COLO829 (cell line): Measurements from ENCODE around the gene THAP11.
A peak's percentile ranks its signal among the peaks of the same experiment; 100 is the strongest.
"Not testable (repeated sequence)": the region's sequence is repeated elsewhere in the genome, so short reads cannot be mapped to it uniquely, and the experiment has no call there.

Source experiments
- DNase-seq: peaks from one replicate; pipeline ENCODE4 v3.0.0; 2012; ENCODE audit warnings: low spot score

THAP11 gene

DNA sequence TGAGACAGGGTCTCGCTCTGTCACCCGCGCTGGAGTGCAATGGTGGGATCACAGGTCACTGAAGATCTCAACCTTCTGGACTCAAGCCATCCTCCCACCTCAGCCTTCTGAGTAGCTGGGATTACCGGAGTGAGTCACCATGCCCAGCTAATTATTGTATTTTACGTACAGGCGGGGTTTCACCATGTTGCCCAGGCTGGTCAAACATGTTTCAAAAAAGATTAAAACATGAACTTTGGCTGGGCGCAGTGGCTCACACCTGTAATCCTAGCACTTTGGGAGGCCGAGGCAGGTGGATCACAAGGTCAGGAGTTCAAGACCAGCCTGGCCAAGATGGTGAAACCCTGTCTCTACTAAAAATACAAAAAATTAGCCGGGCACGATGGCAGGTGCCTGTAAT is 4.9 kb upstream of the THAP11 start:
- not testable (repeated sequence) for DNase-seq

DNA sequence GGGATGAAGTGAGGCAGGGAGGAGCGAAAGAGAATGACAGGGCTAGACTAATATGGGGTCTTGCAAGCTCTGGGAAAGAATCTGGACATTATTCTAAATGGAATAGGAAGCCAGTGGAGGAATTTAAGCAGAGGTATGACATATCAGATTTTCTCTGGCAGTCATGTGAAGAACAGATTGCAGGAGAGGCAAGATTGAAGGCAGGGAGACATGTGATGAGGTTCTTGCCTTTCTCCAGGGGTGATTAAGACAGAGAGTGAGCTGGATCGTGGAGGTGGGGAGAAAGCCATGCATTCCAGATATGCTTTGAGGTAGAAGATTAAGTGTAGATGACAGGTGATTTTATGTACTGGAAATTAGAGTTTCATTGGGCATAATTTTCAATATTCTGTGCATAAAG is 4.3 kb upstream of the THAP11 start:
- no peak for DNase-seq

DNA sequence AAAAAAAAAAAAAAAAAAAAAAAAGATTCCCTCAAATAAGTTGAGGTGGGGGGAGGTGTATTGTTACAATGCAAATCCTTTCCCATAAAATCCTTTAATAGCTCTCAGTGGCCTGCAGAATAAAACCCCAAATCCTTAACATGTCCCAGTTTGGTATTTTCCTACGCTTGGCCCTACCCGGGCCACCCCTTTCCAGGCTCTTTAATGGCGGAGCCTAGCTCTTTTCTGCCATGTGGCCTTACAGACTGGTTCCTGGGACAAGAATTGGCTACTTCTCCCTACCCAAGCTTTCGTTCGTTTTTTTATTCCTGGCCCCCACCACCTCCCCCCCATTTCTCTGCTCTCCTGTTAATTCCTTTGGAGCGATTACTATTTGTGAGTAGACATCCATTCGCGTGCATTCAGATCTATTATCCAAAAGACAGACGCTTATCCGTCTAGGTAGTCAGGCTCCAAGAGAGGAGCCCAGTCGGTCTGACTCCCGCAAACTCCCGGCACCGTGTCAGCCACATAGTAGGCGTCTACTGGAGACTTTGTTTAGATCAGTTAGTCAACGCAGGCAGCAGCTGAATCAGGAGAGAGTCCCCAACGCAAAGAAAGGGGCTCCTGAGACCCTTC is 813 bp upstream of the THAP11 start:
- DNase-seq: no peak

DNA sequence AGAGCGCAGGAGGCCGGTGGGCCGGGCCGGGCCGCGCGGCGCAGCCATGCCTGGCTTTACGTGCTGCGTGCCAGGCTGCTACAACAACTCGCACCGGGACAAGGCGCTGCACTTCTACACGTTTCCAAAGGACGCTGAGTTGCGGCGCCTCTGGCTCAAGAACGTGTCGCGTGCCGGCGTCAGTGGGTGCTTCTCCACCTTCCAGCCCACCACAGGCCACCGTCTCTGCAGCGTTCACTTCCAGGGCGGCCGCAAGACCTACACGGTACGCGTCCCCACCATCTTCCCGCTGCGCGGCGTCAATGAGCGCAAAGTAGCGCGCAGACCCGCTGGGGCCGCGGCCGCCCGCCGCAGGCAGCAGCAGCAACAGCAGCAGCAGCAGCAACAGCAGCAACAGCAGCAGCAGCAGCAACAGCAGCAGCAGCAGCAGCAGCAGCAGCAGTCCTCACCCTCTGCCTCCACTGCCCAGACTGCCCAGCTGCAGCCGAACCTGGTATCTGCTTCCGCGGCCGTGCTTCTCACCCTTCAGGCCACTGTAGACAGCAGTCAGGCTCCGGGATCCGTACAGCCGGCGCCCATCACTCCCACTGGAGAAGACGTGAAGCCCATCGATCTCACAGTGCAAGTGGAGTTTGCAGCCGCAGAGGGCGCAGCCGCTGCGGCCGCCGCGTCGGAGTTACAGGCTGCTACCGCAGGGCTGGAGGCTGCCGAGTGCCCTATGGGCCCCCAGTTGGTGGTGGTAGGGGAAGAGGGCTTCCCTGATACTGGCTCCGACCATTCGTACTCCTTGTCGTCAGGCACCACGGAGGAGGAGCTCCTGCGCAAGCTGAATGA is 606 bp downstream of the THAP11 start:
- no peak for DNase-seq

DNA sequence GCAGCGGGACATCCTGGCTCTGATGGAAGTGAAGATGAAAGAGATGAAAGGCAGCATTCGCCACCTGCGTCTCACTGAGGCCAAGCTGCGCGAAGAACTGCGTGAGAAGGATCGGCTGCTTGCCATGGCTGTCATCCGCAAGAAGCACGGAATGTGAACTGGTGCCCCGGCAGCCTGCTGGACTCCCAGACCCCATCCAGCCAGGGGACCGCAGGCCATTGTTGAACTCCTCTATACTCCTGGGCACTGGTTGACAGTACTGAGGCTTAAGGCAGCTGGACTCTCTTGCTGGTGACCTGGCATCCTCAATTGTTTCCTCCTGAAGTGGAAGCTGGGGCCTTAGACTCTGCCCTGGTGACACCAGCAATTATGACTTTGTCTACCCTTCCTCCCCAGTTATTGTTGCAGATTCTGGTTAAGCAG is 1.2 kb downstream of the THAP11 start:
- DNase-seq: no peak

DNA sequence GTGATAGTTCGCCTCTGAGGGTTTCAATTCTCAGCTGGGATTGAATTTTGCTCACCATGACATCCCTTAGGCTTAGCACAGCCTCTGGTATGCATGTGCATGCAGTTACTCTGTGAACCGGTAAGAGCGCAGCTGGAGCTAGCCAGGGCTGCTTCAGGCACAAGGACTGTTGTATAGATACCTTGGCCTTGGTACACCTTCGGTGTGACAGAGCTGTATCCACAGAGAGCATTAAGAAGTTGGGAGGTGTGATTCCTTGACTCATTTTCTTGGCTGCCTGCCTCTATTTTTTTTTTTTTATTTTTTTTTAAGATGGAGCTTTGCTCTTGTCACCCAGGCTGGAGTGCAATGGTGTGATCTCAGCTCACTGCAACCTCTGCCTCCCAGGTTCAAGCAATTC is 2.4 kb downstream of the THAP11 start:
- no peak for DNase-seq

DNA sequence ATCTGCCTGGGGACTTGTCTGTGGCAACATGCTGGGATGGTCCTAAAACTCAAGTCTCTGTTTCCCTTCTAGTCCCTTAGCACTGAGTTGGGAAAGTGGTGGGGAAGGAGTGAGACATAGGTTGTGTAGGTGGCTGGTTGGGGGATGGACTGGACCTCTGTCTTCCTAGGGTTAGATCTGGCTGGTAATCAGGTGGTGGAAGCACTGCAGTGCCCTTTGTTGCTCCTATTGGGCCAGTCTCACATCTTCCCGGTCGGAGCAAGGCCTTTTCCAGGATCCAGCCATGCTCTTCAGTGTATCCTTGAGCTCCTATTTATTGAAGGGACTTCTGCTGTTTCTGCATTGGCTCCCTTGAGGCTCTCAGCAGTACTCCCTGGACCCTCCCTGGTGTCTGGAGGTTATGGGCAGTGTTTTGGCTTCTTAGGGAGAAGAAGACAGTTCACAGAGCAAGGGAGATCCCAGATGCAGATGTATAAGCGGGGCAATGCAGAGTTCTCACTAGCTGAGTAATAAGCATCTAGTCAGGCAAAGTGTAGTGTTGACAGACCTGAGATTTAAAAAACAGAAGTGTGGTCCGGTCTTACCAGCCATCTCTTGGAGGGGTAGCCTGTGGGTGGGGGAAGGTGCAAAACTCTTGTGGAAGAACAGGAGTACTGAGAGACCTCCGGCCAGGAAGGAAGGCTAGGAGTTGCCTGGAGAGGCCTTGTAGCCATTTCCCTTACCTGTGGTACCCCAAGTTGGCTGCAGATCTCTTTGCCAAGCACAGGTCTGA is 3.4 kb downstream of the THAP11 start:
- no peak for DNase-seq

DNA sequence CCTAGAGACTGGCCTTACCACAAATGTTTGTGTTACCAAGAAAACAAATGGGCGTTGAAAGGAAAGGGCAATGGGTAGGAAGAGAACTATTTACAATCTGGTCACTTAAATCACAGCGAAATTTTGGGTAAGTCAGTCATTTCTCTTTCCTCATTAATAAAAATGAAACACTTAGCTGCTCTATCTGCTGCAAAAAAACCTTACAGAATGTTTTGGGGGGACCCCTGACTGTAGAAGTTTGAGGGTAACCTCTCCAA is 3.9 kb downstream of the THAP11 start:
- DNase-seq: no peak

DNA sequence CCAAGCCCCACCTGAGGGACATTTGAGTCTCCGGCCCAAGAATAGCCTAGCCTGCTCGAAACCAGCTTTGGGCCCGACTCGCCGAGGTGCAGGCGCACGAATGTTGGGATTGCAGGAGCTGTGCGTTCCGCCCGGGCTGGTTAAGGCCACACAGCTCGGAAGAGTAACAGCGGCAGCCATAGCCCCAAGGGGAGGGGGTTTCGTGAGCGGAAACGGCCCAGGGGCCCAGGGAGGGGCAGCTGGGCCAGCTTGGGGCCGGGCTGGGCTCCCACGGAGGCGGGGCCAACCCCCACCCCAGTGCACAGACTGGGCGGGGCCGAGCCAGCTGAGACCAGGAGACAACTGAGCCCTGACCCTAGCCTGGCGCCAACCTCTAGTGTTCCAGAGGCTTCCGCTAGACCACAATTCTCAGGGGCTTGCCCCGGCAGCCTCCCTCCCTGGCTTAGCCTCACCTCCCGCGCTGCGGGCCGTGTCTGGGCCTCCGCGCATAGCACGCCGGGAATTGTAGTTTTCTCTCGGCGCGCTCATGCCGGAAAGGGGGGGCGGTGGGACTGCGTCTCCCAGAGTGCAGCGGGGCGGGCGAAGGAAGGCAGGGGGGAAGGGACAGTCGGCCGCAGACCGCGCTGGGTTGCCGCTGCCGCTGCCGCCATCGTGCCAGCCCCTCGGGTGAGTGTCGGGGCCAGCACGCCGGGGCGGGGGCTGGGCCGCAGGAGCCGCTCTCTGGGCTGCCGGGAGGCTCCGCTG is 4.4 kb downstream of the THAP11 start, which contains the start of gene NUTF2:
TSS of gene NUTF2 (plus strand) at position 614 of the 744 bp plus-strand sequence. CDS start 18,198 bp downstream, outside the sequence.
- peak; percentile 74 for DNase-seq

DNA sequence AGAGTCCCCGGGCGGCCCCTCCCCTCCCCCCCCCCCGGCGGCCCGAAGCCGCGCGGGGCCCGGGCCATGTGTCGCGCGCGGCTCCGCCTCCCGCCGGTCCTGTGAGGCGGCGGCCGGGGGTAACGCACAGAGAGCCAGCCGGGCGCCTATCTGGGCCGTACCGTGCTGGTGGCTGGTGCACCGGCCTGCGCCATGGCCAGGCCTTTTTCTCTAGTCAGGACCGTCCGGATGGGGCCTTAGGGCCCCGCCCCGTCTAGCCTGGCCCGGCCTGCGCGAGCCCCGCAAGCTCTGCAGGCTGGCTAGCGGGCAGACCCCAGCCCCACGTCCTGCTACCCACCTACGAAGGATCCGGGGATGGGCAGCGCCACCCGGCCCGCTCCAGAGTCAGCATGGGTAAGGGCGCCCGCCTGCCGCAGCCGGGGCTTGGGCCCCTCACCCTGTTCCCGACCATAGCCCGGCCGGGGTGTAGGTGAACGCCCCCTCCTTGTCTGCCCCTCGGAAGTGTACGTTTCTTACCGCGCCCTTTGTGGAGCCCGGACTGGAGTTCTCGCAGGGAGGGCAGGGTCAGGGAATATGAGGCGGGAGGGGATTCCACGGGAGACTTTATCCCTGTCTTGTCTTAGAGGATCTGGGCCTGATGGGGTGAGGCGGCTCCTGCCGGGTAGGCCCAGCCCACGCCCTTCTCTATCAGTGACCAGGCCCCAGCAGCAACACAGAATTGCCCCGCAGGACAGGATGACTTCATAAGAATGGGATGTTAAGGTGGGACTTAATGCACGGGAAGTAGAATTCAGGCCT is 5.1 kb downstream of the THAP11 start, which contains the start of gene CENPT:
TSS of gene CENPT (minus strand) at position 630 of the 798 bp plus-strand sequence. CDS start 13,834 bp downstream, outside the sequence.
- DNase-seq: no peak

DNA sequence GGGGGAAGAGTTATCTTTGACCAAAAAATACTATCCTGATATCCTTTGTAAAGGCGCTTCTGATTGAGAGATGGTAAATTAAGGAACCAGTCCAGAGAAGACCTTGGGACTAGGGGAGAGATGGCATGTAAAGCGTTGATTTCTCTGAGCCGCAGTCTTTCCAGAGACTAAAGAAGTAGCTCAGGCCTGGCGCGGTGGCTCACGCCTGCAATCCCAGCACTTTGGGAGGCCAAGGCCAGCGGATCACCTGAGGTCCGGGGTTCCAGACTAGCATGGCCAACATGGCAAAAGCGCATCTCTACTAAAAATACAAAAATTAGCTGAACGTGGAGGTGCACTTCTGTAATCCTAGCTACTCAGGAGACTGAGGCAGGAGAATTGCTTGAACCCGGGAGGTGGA is 6.0 kb downstream of the THAP11 start:
- no peak for DNase-seq

DNA sequence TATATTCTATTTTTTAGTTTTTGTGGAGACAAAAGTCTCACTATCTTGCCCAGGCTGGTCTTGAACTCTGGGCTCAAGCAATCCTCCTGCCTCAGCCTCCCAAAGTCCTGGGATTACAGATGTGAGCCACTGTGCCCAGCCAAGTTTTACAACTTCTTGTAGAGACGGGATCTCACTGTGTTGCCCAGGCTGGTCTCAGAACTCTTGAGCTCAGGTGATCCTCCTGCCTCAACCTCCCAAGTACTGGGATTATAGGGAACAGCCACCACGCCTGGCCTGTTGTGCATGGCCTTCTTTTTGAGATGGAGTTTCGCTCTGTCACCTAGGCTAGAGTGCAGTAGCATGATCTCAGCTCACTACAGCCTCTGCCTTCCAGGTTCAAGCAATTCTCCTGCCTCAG is 11.6 kb downstream of the THAP11 start:
- DNase-seq: no peak

DNA sequence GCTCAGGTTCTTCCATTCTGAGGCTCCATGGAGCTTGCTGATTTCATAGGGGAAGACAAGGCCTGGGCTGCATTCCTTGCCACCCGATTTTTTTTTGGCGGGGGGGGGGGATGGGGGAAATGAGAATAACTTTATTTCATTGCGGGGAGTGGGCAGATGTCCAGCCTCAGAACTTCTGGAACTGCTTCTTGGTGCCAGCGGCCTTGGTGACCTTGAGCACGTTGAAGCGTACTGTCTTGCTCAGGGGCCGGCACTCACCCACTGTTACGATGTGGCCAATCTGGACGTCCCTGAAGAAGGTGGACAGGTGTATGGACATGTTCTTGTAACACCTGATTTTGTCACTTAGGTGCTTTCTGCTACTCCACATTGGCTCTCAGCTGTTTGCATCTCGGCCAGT is 13.7 kb downstream of the THAP11 start:
- DNase-seq: no peak

DNA sequence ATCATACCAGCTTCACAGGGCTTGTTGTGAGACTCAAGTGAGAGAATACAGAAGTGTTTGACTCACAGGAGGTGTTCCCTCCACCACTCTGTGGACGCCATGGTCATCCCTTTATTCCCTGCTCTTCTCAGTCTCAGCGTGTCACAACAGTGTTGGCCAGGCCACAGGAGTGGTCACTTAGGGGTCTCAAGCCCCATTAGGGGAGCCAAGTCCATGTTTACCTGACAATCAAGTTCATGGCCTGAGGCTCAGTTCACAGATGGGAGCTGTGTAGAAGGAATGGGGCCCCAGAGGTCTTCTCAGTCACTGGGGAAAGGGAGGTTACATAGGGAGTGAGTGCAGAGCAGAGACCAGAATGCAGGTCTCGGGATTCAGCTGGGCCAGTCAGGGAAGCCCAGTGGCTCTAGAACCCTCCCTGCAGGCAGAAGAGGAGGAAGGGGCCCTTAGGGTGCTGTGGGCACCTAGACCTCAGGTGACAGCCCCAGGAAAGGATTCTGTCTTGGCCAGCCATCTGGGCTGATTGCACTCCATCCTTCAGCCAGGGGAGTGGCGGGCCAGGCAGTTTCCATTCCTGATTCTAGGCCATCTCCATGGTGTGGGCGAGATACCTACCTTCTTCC is 14.9 kb downstream of the THAP11 start:
- no peak for DNase-seq

DNA sequence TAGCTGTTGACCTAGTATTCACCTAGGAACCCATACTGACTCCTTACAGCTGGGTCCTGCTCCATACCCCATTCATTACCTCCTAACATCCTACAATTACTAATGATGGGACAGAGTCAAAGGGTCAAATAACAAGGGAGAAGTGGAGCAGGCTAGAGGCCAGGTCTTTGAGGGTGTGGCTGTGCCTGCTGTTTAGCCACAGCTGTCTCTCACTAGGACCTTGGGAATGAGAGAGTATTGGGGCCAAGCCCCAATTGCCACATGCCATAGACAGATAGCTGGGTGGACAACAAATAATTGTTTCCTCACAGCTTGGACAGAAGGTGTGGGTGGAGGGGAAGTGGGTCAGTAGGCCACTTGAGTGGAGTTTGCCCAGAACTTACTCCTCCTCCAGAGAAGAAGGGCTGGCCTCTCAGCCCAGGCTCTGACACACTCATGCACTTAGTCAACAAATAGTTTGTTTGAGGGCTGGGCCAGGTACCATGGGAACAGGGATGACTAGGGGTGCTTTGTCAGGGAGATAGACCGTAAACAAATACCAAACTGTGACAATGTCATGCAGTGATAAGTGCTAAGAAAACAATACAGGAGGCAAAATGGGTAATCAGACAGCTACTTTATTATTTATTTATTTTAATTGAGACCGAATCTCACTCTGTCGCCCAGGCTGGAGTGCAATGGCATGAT is 15.6 kb downstream of the THAP11 start:
- DNase-seq: peak; percentile 74

DNA sequence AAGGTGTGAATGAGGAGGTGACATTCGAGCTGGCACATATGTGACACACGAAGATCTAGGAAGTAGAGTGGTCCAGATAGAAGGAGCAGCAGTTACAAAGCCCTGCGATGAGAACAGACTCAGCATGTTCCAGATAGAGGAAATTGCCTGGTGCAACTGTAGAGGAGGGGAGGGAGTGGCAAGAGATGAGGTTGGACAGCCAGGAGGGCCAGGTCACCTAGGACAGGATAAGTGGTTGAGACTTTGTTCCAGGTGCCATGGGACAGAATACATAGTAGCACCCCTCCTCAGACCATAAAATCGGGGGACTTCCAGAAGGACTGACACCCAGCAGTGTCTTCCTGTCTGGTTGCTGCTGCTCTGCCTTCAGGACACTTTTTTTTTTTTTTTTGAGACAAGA is 16.4 kb downstream of the THAP11 start:
- no peak for DNase-seq

DNA sequence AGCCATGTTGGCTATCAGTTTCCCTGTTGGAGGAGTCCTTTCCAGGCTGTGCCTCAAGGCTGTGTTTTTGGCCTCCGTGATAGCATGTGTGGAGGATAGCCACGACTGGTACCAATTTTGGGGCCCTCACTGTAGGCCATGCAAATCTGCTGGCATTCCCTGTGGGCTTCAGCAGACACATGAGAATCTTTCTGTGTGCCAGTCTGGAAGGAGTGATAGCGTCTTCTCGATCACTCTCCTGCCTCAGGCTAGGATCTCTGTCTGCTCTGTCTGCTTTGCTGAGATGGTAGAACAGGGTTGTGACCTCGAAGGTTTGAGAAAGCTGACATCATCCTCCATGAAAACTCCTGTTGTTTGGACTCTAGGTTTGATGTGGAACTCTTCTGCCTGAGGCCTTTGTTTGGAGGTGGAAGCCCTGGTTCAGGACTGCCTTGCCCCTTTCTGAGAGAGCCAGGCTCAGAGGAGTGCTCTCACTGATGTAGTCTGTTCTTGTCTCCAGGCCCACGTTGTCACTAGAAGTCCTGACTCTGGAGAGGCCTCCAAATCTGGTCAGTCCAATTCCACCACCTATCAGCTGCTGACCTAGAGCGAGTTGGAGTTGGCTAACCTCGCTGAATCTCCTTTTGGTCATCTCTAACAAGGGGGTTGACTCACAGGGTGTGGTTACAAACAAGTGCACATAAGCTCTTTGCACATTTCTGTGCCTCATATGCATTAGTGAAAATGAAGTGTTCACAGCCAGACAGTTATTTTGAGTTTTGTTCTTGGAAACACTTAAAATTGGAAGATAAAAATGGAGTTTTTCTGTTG is 18.7 kb downstream of the THAP11 start:
- DNase-seq: peak; percentile 55

DNA sequence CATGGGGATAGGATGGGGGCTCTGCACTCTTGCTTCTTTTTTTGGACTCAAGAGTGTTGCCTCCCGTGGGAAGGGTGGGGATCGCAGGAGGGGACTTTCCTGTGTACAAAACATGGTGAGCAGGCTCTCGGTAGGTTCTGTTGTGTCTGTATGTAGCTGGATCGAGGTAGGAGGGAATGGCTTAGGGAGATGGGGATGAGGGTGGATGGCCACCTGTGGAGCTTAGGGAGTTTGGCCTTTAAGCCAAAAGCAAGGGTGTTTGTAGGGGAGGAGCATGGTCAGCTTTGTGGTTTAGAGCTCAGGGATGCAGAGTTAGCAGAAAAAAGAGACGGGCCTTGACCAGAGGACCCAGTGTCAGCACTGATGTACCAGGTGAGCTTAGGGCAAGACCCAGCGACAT is 19.8 kb downstream of the THAP11 start:
- DNase-seq: no peak
